Subcutaneous adipose tissue (tissue), 4 donors: ENCODE data around the gene ABCC4. TPM values are rescaled to one million over a fixed set of nuclear protein-coding genes. Genes with fewer than 3 reads are reported as not detected.

Experiments used
- CTCF ChIP-seq: fragments of 450-650 bp; IDR thresholded peaks from one replicate; pipeline ENCODE4 v1.5.1; 2016; ENCODE audit warnings: low read depth, mild to moderate bottlenecking, control low read depth, antibody characterized with exemption, moderate library complexity
- total RNA-seq, 4 donors: library from RNA; depleted of rRNA; stranded (reverse); fragments of >200 nt; gene quantifications; one replicate each; pipeline ENCODE4 v1.1.0, GENCODE V29; 2016

The ABCC4 gene
- total RNA-seq, 4 donors from 2014 or later: 4.1 to 7.7 (median 5.1) TPM

DNA sequence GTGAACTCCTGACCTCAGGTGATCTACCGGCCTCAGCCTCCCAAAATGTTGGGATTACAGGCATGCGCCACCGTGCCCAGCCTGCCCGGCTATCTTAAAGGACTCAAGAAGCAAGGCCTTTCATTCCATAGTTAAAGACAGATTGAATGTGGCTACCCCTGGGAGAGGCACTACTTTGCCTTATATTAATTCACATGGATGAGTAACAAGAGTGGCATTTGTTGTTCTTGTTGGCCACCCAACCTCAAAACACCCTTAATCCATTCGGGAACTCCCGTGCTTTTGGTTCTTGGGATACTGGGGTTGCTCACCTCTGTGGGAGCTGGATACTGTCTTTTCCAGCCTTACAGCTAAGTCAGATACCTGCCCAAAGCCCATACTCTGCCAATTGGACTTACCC is 34.4 kb upstream of the ABCC4 start:
- TF ChIP-seq CTCF: no peak

DNA sequence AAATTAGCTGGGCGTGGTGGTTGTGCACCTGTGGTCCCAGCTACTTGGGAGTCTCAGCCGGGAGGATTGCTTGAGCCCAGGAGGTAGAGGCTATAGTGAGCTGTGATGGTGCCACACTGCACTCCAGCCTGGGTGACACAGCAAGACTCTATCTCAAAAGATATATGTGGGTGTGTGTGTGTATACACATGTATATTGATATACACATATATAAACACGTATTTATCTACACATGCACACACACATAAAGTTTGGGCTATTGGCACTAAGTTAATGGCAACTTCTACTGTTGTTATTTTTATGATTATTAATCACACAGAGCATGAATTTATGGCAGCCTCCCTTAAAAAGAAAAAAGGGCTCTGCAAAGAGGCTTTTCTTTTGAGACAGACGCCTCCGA is 27.1 kb upstream of the ABCC4 start:
- TF ChIP-seq CTCF: no peak

DNA sequence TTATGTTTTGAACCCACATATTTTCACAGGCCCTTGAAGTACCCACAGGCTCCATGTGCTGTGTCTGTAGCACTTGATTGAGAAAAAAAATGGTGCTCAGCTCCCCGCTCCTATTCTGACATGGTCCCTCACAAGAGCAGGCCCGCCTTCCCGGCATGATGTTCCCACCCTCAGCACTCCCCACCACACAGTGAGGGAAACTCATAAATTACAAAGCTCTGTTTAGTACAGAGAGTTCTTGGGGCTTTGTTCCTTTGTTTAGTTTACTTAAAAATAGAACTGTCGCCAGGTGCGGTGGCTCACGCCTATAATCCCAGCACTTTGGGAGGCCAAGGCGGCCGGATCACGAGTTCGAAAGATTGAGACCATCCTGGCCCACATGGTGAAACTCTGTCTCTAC is 25.9 kb upstream of the ABCC4 start:
- TF ChIP-seq CTCF: no peak

DNA sequence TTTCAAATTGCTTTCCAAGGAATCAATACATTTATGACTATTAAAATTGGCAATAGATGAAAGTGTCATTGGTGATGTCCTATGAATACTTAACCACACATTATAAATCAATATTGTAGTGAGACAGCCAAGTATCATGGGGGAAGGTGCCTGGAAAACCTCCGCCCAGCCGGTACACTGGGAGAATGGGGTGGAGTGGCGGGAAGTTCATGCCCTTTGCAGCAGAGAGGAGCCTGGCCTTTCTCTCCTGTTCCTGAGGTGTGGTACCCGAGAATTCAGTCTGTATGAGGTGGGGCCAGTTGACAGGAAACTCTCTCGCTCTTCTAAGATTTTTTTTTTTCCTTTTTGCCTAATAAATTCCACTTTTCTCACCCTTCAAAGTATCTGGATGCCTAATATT is 25.4 kb upstream of the ABCC4 start:
- no peak for TF ChIP-seq CTCF

DNA sequence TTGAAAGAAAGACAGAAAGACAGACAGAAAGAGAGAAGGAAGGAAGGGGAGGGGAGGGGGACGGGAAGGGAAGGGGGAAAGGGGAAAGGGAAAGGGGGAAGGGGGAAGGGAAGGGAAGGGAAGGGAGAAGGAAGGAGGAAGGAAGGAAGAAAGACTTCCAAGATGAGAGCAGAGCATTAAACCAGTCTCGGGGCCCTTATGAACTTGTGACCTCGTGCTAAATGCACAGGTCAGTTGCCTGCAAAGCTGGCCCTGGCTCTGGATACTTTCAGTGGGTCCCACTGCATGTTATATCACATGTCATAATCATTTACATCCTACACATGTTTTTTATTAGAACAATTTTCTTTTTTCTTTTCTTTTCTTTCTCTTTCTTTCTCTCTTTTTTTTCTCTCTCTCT is 24.2 kb upstream of the ABCC4 start:
- TF ChIP-seq CTCF: no peak

DNA sequence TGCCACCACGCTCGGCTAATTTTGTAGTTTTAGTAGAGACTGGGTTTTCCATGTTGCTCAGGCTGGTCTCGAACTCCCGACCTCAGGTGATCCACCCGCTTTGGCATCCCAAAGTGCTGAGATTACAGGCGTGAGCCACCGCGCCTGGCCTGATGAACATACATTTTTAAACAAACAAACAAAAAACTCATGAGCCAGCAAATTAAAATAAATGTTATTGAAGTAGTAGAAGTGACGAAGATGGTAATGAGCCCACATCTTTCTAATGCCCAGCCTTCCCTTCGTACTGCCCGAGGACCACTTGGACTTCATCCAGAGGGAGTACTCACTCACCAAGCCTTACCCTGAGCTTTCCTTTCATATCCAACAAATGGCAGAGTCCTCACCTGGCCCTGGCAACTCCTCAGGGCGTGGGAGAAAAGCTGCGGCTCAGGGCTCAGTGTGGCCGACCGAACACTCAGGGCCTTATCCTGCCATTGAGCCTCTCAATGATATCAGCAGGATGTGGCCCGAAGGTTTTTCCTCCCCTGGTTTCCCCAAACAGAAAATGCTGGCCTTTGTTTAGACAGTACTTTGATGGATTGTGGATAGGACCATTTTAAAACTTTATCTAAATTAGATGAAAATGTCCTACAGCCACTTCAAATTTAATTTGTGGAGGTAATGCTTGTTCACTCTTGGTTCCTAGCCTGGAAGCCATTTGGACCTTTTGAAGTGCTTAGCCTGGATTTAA is 22.8 kb upstream of the ABCC4 start:
- no peak for TF ChIP-seq CTCF

DNA sequence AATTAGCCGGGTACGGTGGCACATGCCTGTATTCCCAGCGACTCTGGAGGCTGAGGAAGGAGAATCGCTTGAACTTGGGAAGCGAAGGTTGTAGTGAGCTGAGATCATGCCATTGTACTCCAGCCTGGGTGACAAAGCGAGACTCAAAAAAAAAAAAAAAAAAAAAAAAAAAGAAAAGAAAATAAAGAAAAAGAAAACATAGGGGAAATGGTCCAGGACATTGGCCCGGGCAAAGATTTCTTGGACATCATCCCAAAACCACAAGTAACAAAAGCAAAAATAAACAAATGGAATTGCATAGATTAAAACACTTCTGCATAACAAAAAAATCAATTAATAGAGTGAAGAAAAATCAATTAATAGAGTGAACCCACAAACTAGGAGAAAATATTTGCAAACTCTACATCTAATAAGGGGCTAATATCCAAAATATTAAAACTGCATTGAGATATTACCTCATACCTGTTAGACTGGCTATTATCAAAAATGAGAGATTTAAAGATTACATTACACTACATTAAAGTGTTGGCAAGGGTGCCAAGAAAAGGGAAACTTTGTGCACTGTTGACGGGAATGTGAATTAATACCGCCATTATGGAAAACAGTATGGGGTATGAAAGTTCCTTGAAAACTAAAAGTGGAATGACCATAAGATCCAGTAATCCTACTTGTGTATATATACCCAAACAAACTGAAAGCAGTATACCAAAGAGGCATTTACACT is 18.5 kb upstream of the ABCC4 start:
- no peak for TF ChIP-seq CTCF
